Measurements from ENCODE around the gene OTUD4.
A peak's percentile ranks its signal among the peaks of the same experiment; 100 is the strongest.

OTUD4 gene

DNA sequence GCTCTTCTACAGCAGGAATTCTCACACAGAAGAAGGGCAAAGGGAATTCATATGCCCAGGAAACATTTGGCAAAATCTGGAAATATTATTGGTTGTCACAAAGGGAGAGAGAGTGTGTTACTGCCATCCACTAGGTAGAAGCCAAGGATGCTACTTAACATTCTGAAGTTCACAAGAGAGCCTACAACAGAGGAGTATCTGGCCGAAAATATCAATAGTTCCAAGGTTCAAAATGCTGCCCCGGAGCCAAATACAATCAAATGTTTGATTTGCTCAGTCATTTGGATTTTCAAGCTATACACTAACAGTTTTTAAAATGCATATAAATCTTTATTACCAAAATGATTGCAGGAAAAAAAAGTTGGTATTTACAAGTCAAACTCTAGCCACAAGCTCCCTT, 18.8 kb downstream of the OTUD4 start:
- Histone ChIP-seq H3K27ac (ENCODE audit: poor library complexity, severe bottlenecking) (no peak overlapping the region), H3K36me3 (ENCODE audit: low read depth) (peaks cover 87% of the 10 kb centered on the region)
- no peak for ATAC-seq (ENCODE audit: low read depth)

DNA sequence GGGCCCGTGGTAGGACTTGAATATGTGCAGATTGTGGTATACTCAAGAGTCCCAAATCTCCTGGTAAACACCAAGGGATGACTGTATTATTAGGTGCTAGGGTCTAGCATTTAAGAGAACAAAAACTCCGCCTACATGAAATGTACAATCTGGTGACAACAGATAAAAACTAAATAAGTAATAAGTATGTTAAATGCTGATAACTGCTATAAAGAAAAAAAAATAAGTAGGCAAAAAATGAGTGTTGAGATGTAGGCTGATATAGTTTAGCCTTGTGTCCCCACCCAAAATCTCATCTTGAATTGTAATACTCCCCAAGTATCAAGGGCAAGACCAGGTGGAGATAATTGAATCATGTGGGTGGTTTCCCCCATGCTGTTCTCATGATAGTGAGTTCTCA, 23.4 kb downstream of the OTUD4 start:
- no peaks in the 10 kb centered on the region for H3K9me3 ChIP-seq (ENCODE audit: severe bottlenecking)
- ATAC-seq (ENCODE audit: low read depth): no peak

More for the DNA sequence above, 18.8 kb downstream of the OTUD4 start:
- Histone ChIP-seq H3K27me3 (ENCODE audit: insufficient read depth, poor library complexity, severe bottlenecking) (no peaks in the 10 kb centered on the region), H3K4me1 (ENCODE audit: insufficient read depth, poor library complexity, severe bottlenecking) (no peaks in the 10 kb centered on the region), H3K4me3 (ENCODE audit: severe bottlenecking) (no peak overlapping the region), H3K9me3 (ENCODE audit: severe bottlenecking) (no peaks in the 10 kb centered on the region)
- TF ChIP-seq, protein P1, sequence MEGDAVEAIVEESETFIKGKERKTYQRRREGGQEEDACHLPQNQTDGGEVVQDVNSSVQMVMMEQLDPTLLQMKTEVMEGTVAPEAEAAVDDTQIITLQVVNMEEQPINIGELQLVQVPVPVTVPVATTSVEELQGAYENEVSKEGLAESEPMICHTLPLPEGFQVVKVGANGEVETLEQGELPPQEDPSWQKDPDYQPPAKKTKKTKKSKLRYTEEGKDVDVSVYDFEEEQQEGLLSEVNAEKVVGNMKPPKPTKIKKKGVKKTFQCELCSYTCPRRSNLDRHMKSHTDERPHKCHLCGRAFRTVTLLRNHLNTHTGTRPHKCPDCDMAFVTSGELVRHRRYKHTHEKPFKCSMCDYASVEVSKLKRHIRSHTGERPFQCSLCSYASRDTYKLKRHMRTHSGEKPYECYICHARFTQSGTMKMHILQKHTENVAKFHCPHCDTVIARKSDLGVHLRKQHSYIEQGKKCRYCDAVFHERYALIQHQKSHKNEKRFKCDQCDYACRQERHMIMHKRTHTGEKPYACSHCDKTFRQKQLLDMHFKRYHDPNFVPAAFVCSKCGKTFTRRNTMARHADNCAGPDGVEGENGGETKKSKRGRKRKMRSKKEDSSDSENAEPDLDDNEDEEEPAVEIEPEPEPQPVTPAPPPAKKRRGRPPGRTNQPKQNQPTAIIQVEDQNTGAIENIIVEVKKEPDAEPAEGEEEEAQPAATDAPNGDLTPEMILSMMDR (IDR thresholded peaks at IDR 0.05; ENCODE audit: poor library complexity, severe bottlenecking): no peak
- DNase-seq (ENCODE audit: low spot score): no peak

DNA sequence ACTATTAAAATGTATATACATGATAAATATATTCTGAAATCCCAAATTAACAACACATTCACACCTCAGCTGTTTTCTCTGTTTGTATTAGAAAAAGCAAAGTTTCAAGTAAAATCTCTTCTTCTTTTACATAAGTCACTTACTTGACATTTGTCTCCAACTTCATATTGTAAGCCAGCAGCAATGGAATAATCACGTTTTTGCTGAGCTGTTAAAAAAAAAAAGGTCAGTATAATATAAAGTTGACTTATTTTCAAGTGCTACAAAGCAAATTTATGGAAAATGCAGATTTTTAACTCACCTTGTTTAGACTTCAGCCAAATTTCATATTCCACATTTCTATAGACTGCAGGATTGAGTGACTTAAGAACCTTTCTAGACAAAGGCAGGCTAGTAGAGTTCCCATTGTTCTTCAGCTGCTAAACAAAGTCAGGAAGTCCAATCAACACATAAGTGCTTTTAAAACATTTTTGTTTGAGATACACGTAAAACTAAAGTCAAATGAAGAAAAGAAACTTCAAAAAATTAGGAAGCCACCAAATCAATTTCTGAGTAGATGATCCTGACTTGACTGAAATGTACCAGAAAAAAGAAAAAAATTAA, 25.0 kb downstream of the OTUD4 start:
- Histone ChIP-seq H3K36me3 (ENCODE audit: low read depth) (peaks cover 94% of the 10 kb centered on the region), H3K27me3 (ENCODE audit: insufficient read depth, poor library complexity, severe bottlenecking) (no peaks in the 10 kb centered on the region), H3K4me3 (ENCODE audit: severe bottlenecking) (no peak overlapping the region), H3K4me1 (ENCODE audit: insufficient read depth, poor library complexity, severe bottlenecking) (no peaks in the 10 kb centered on the region), H3K9me3 (ENCODE audit: severe bottlenecking) (no peaks in the 10 kb centered on the region), H3K27ac (ENCODE audit: poor library complexity, severe bottlenecking) (no peak overlapping the region)
- TF ChIP-seq, protein P1 (IDR thresholded peaks at IDR 0.05; ENCODE audit: poor library complexity, severe bottlenecking): no peak
- no peak for DNase-seq (ENCODE audit: low spot score)
- no peak for ATAC-seq (ENCODE audit: low read depth)

More for the DNA sequence above, 23.4 kb downstream of the OTUD4 start:
- no peak overlapping the region for H3K4me3 ChIP-seq (ENCODE audit: severe bottlenecking)
- H3K27me3 ChIP-seq (ENCODE audit: insufficient read depth, poor library complexity, severe bottlenecking): no peaks in the 10 kb centered on the region
- H3K36me3 ChIP-seq (ENCODE audit: low read depth): peaks cover 92% of the 10 kb centered on the region
- no peak for DNase-seq (ENCODE audit: low spot score)
- H3K27ac ChIP-seq (ENCODE audit: poor library complexity, severe bottlenecking): no peak overlapping the region
- TF ChIP-seq, protein P1 (IDR thresholded peaks at IDR 0.05; ENCODE audit: poor library complexity, severe bottlenecking): no peak
- H3K4me1 ChIP-seq (ENCODE audit: insufficient read depth, poor library complexity, severe bottlenecking): no peaks in the 10 kb centered on the region

DNA sequence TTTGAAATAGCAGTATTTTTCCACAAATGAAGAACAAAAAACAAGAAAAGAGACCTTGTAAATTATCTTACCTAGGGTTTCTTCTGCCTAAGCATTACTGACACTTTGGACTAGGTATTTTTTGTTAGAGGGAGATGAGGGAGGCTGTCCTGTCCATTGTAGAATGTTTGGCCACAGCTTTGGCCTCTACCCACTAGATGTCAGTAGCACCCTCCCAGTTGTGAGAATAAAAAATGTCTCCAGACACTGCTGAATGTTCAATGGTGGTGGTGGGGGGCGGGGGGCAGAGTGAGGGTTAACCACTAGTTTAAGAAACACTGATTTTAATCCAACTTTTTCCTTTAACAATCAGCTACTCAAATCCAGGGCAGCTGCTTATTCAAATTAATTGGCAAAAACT, 25.8 kb downstream of the OTUD4 start:
- H3K4me3 ChIP-seq (ENCODE audit: severe bottlenecking): no peak overlapping the region
- no peaks in the 10 kb centered on the region for H3K9me3 ChIP-seq (ENCODE audit: severe bottlenecking)
- TF ChIP-seq, protein P1 (IDR thresholded peaks at IDR 0.05; ENCODE audit: poor library complexity, severe bottlenecking): peak; percentile 62
- DNase-seq (ENCODE audit: low spot score) (no peak), ATAC-seq (ENCODE audit: low read depth) (peak; percentile 53; the same call in 2 of the 3 replicates)
- H3K4me1 ChIP-seq (ENCODE audit: insufficient read depth, poor library complexity, severe bottlenecking): no peaks in the 10 kb centered on the region
- H3K27ac ChIP-seq (ENCODE audit: poor library complexity, severe bottlenecking): no peak overlapping the region
- no peaks in the 10 kb centered on the region for H3K27me3 ChIP-seq (ENCODE audit: insufficient read depth, poor library complexity, severe bottlenecking)
- H3K36me3 ChIP-seq (ENCODE audit: low read depth): peaks cover 94% of the 10 kb centered on the region

DNA sequence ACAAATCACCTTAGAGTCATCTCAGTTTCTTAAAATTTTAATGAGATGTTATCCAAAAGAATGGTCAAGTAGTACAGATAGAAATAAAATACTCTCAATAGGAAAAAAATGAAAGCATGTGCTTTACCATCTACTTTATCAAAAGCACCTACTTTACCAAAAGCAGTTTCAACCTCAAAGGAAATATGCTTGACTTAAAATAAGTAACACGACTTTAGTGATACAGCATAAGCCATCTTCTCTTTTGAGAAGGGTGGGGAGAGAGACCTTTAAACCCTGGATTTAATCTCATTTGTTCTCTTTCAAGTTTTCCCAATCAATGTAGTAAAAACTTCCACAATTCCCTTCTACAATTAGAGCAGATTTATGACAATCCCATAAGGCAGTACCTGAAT, 26.5 kb downstream of the OTUD4 start:
- Histone ChIP-seq H3K27me3 (ENCODE audit: insufficient read depth, poor library complexity, severe bottlenecking) (no peaks in the 10 kb centered on the region), H3K4me1 (ENCODE audit: insufficient read depth, poor library complexity, severe bottlenecking) (no peaks in the 10 kb centered on the region), H3K4me3 (ENCODE audit: severe bottlenecking) (no peak overlapping the region), H3K9me3 (ENCODE audit: severe bottlenecking) (no peaks in the 10 kb centered on the region), H3K36me3 (ENCODE audit: low read depth) (peaks cover 94% of the 10 kb centered on the region), H3K27ac (ENCODE audit: poor library complexity, severe bottlenecking) (no peak overlapping the region)
- TF ChIP-seq, protein P1 (IDR thresholded peaks at IDR 0.05; ENCODE audit: poor library complexity, severe bottlenecking): no peak
- DNase-seq (ENCODE audit: low spot score) (no peak), ATAC-seq (ENCODE audit: low read depth) (no peak)
